Measurements from ENCODE around the gene LARGE1. TPM values are rescaled to one million over a fixed set of nuclear protein-coding genes. Genes with fewer than 3 reads are reported as not detected.

The LARGE1 gene
- total and polyA plus RNA-seq, 10 donors: 1.9 to 35.8 (median 22.8) TPM

GRCh38 chr22:33405194-33405593 lies 515.1 kb downstream of the LARGE1 start:
- H3K4me3 ChIP-seq: no peak overlapping the region

GRCh38 chr22:33404723-33405122 lies 515.6 kb downstream of the LARGE1 start:
- TF ChIP-seq CTCF (IDR thresholded peaks at IDR 0.05 in 8 of 11, conservative IDR thresholded peaks at IDR 0.05 in 3 of 11): no peak
- no peak for TF ChIP-seq POLR2AphosphoS5 (IDR thresholded peaks at IDR 0.05)
- no peak for TF ChIP-seq POLR2A (IDR thresholded peaks at IDR 0.05)
- 80 to 90% (median 84%) methylated on average over 3 of the region's 3 CpGs for WGBS, 5 donors
- no peaks in the 10 kb centered on the region for H3K27me3 ChIP-seq (replicated peaks in 1 of 7)
- H3K27ac ChIP-seq: no peak overlapping the region
- no peaks in the 10 kb centered on the region for H3K4me1 ChIP-seq
- DNase-seq: no peak
- peaks cover 0 to 1% (median 0%) of the 10 kb centered on the region in 8 donors for H3K9me3 ChIP-seq
- no peaks in the 10 kb centered on the region for H3K36me3 ChIP-seq
- intact Hi-C loops (cut with DNase I; ENCODE audit: low total_unique reads): no loop called here
- no peak overlapping the region for H3K4me3 ChIP-seq

More at GRCh38 chr22:33405194-33405593, 515.1 kb downstream of the LARGE1 start:
- WGBS, 5 donors: 77 to 82% (median 80%) methylated on average over 3 of the region's 3 CpGs
- no peak for DNase-seq
- Histone ChIP-seq H3K27me3 (replicated peaks in 1 of 7) (no peaks in the 10 kb centered on the region), H3K27ac (no peak overlapping the region), H3K9me3 (peaks cover 0 to 4% (median 0%) of the 10 kb centered on the region in 8 donors), H3K36me3 (no peaks in the 10 kb centered on the region), H3K4me1 (no peaks in the 10 kb centered on the region)
- TF ChIP-seq CTCF (IDR thresholded peaks at IDR 0.05 in 8 of 11, conservative IDR thresholded peaks at IDR 0.05 in 3 of 11): no peak
- TF ChIP-seq POLR2A (IDR thresholded peaks at IDR 0.05): no peak
- no peak for TF ChIP-seq POLR2AphosphoS5 (IDR thresholded peaks at IDR 0.05)
- intact Hi-C loops (cut with DNase I; ENCODE audit: low total_unique reads): no loop called here

GRCh38 chr22:33402325-33402724 lies 518.0 kb downstream of the LARGE1 start:
- TF ChIP-seq POLR2A (IDR thresholded peaks at IDR 0.05) (no peak), CTCF (IDR thresholded peaks at IDR 0.05 in 8 of 11, conservative IDR thresholded peaks at IDR 0.05 in 3 of 11) (no peak), POLR2AphosphoS5 (IDR thresholded peaks at IDR 0.05) (no peak)
- Histone ChIP-seq H3K27me3 (replicated peaks in 1 of 7) (no peaks in the 10 kb centered on the region), H3K36me3 (no peaks in the 10 kb centered on the region), H3K4me3 (no peak overlapping the region), H3K9me3 (peaks cover 0 to 6% (median 0%) of the 10 kb centered on the region in 8 donors), H3K4me1 (no peaks in the 10 kb centered on the region), H3K27ac (no peak overlapping the region)
- intact Hi-C loops (cut with DNase I; ENCODE audit: low total_unique reads): no loop called here
- no peak for DNase-seq
- 91 to 96% (median 93%) methylated on average over 3 of the region's 3 CpGs for WGBS, 5 donors

GRCh38 chr22:33401291-33401690 lies 519.0 kb downstream of the LARGE1 start:
- H3K4me1 ChIP-seq: no peaks in the 10 kb centered on the region
- H3K27ac ChIP-seq: no peak overlapping the region
- H3K36me3 ChIP-seq: no peaks in the 10 kb centered on the region
- 75 to 92% (median 87%) methylated on average over 5 of the region's 5 CpGs for WGBS, 5 donors
- no peak overlapping the region for H3K4me3 ChIP-seq
- DNase-seq: no peak
- intact Hi-C loops (cut with DNase I; ENCODE audit: low total_unique reads): no loop called here
- TF ChIP-seq CTCF (IDR thresholded peaks at IDR 0.05 in 8 of 11, conservative IDR thresholded peaks at IDR 0.05 in 3 of 11) (no peak), POLR2AphosphoS5 (IDR thresholded peaks at IDR 0.05) (no peak), POLR2A (IDR thresholded peaks at IDR 0.05) (no peak)
- H3K27me3 ChIP-seq (replicated peaks in 1 of 7): no peaks in the 10 kb centered on the region
- peaks cover 0 to 6% (median 0%) of the 10 kb centered on the region in 8 donors for H3K9me3 ChIP-seq
